Measurements from ENCODE around the gene BEND7. TPM values are rescaled to one million over a fixed set of nuclear protein-coding genes. Genes with fewer than 3 reads are reported as not detected.

Gene BEND7
- total RNA-seq, 1 donor from 2014 or later = 21.1 TPM

- Mint-ChIP-seq H3K27ac (ENCODE audit: unreplicated experiment) (no peak overlapping the region), H3K36me3 (ENCODE audit: low read depth, unreplicated experiment) (no peaks in the 10 kb centered on the region), H3K27me3 (ENCODE audit: low read depth, unreplicated experiment) (peaks cover 12% of the 10 kb centered on the region), H3K4me1 (ENCODE audit: low read depth, unreplicated experiment) (no peaks in the 10 kb centered on the region), H3K9me3 (ENCODE audit: unreplicated experiment) (peaks cover 13% of the 10 kb centered on the region), H3K4me3 (ENCODE audit: unreplicated experiment) (no peak overlapping the region)
- no peaks in the 10 kb centered on the region for H3K9me3 ChIP-seq (ENCODE audit: insufficient read depth, low read depth, low read length)
- H3K4me2 ChIP-seq (ENCODE audit: low read length) = no peak overlapping the region
- TF ChIP-seq CTCF (IDR thresholded peaks at IDR 0.05; ENCODE audit: insufficient read depth, low read depth, low read length) = no peak
- no peak for TF ChIP-seq EZH2 (IDR thresholded peaks at IDR 0.05; ENCODE audit: insufficient read depth, low read length)
- no peaks in the 10 kb centered on the region for H3K4me1 ChIP-seq (ENCODE audit: insufficient read depth, low read length)
- H3K9ac ChIP-seq (ENCODE audit: low read length) = no peak overlapping the region
- no peaks in the 10 kb centered on the region for H3K79me2 ChIP-seq (ENCODE audit: insufficient read depth, low read length)
- H4K20me1 ChIP-seq (ENCODE audit: insufficient read depth, low read length) = no peaks in the 10 kb centered on the region
- H3K27me3 ChIP-seq (ENCODE audit: insufficient read depth, low read length) = peaks cover 8% of the 10 kb centered on the region
- DNase-seq (ENCODE audit: low read depth) (no peak), FAIRE-seq (no peak)
- no peak overlapping the region for H3K4me3 ChIP-seq (ENCODE audit: insufficient read depth, low read depth, low read length)
- no peak overlapping the region for H3K27ac ChIP-seq (ENCODE audit: low read depth, low read length)
- H3K36me3 ChIP-seq (ENCODE audit: insufficient read depth, low read length) = no peaks in the 10 kb centered on the region
- H2AFZ ChIP-seq (ENCODE audit: low read depth, low read length) = no peak overlapping the region
Observed at GRCh38 chr10:13422800-13423199, 106.0 kb downstream of the BEND7 start.

- H3K27ac ChIP-seq (ENCODE audit: low read depth, low read length) = no peak overlapping the region
- peaks cover 12% of the 10 kb centered on the region for H3K27me3 Mint-ChIP-seq (ENCODE audit: low read depth, unreplicated experiment)
- no peak overlapping the region for H3K9ac ChIP-seq (ENCODE audit: low read length)
- no peaks in the 10 kb centered on the region for H3K4me1 ChIP-seq (ENCODE audit: insufficient read depth, low read length)
- no peaks in the 10 kb centered on the region for H3K79me2 ChIP-seq (ENCODE audit: insufficient read depth, low read length)
- H3K27me3 ChIP-seq (ENCODE audit: insufficient read depth, low read length) = peaks cover 8% of the 10 kb centered on the region
- H3K4me2 ChIP-seq (ENCODE audit: low read length) = no peak overlapping the region
- no peak for DNase-seq (ENCODE audit: low read depth)
- no peaks in the 10 kb centered on the region for H3K4me1 Mint-ChIP-seq (ENCODE audit: low read depth, unreplicated experiment)
- no peak overlapping the region for H3K4me3 Mint-ChIP-seq (ENCODE audit: unreplicated experiment)
- H3K9me3 Mint-ChIP-seq (ENCODE audit: unreplicated experiment) = peaks cover 16% of the 10 kb centered on the region
- H3K27ac Mint-ChIP-seq (ENCODE audit: unreplicated experiment) = no peak overlapping the region
- TF ChIP-seq CTCF (IDR thresholded peaks at IDR 0.05; ENCODE audit: insufficient read depth, low read depth, low read length) (no peak), EZH2 (IDR thresholded peaks at IDR 0.05; ENCODE audit: insufficient read depth, low read length) (no peak)
- H3K36me3 ChIP-seq (ENCODE audit: insufficient read depth, low read length) = no peaks in the 10 kb centered on the region
- no peak overlapping the region for H3K4me3 ChIP-seq (ENCODE audit: insufficient read depth, low read depth, low read length)
- no peaks in the 10 kb centered on the region for H3K36me3 Mint-ChIP-seq (ENCODE audit: low read depth, unreplicated experiment)
- H2AFZ ChIP-seq (ENCODE audit: low read depth, low read length) = no peak overlapping the region
- no peaks in the 10 kb centered on the region for H3K9me3 ChIP-seq (ENCODE audit: insufficient read depth, low read depth, low read length)
- FAIRE-seq = no peak
- H4K20me1 ChIP-seq (ENCODE audit: insufficient read depth, low read length) = no peaks in the 10 kb centered on the region
Observed at GRCh38 chr10:13421382-13421917, 107.4 kb downstream of the BEND7 start.

- DNase-seq (ENCODE audit: low read depth) = no peak
- no peak for FAIRE-seq
Observed at GRCh38 chr10:13420532-13421307, 108.1 kb downstream of the BEND7 start.

More at GRCh38 chr10:13420532-13421307, 108.1 kb downstream of the BEND7 start:
- Mint-ChIP-seq H3K36me3 (ENCODE audit: low read depth, unreplicated experiment) (no peaks in the 10 kb centered on the region), H3K27me3 (ENCODE audit: low read depth, unreplicated experiment) (peaks cover 11% of the 10 kb centered on the region), H3K4me1 (ENCODE audit: low read depth, unreplicated experiment) (no peaks in the 10 kb centered on the region), H3K27ac (ENCODE audit: unreplicated experiment) (no peak overlapping the region), H3K9me3 (ENCODE audit: unreplicated experiment) (peaks cover 16% of the 10 kb centered on the region), H3K4me3 (ENCODE audit: unreplicated experiment) (no peak overlapping the region)
- TF ChIP-seq CTCF (IDR thresholded peaks at IDR 0.05; ENCODE audit: insufficient read depth, low read depth, low read length) = no peak
- no peak for TF ChIP-seq EZH2 (IDR thresholded peaks at IDR 0.05; ENCODE audit: insufficient read depth, low read length)
- Histone ChIP-seq H2AFZ (ENCODE audit: low read depth, low read length) (no peak overlapping the region), H3K9me3 (ENCODE audit: insufficient read depth, low read depth, low read length) (no peaks in the 10 kb centered on the region), H3K36me3 (ENCODE audit: insufficient read depth, low read length) (no peaks in the 10 kb centered on the region), H4K20me1 (ENCODE audit: insufficient read depth, low read length) (no peaks in the 10 kb centered on the region), H3K4me2 (ENCODE audit: low read length) (no peak overlapping the region), H3K4me3 (ENCODE audit: insufficient read depth, low read depth, low read length) (no peak overlapping the region), H3K9ac (ENCODE audit: low read length) (no peak overlapping the region), H3K4me1 (ENCODE audit: insufficient read depth, low read length) (no peaks in the 10 kb centered on the region), H3K79me2 (ENCODE audit: insufficient read depth, low read length) (no peaks in the 10 kb centered on the region), H3K27me3 (ENCODE audit: insufficient read depth, low read length) (peaks cover 7% of the 10 kb centered on the region), H3K27ac (ENCODE audit: low read depth, low read length) (no peak overlapping the region)

Measured in astrocyte (in vitro differentiated cells and primary cell).